GM23248 (cell line): ENCODE measurements around the gene L3MBTL2. TPM values are rescaled to one million over a fixed set of nuclear protein-coding genes. Genes with fewer than 3 reads are reported as not detected.

Experiments used
- DNase-seq: peaks from one replicate; pipeline ENCODE4 v3.0.0-alpha.2; 2015
- H2AFZ ChIP-seq: fragments of 200-600 bp; sonication (generic); 2 replicates; pipeline ENCODE4 v1.6.1; 2016; ENCODE audit warnings: antibody characterized with exemption
- H3F3A ChIP-seq: fragments of 200-600 bp; sonication (generic); 2 replicates; pipeline ENCODE4 v1.6.1; 2016; ENCODE audit warnings: mild to moderate bottlenecking, antibody characterized with exemption, mixed run types; ENCODE audit not compliant: insufficient read depth
- H3K27ac ChIP-seq: fragments of 200-600 bp; sonication (generic); 2 replicates; pipeline ENCODE4 v1.5.1; 2016; ENCODE audit warnings: mild to moderate bottlenecking
- H3K27me3 ChIP-seq: fragments of 200-600 bp; sonication (generic); replicated peaks from 2 replicates; pipeline ENCODE4 v1.6.1; 2016; ENCODE audit warnings: mild to moderate bottlenecking; ENCODE audit not compliant: insufficient read depth
- H3K36me3 ChIP-seq: fragments of 200-600 bp; sonication (generic); 2 replicates; pipeline ENCODE4 v1.6.1; 2016; ENCODE audit warnings: low read depth, mild to moderate bottlenecking
- H3K4me1 ChIP-seq: fragments of 200-600 bp; sonication (generic); 2 replicates; pipeline ENCODE4 v1.6.1; 2016; ENCODE audit warnings: mild to moderate bottlenecking; ENCODE audit not compliant: insufficient read depth
- H3K4me2 ChIP-seq: fragments of 200-600 bp; sonication (generic); one replicate; pipeline ENCODE4 v1.6.1; 2016; ENCODE audit warnings: mild to moderate bottlenecking; ENCODE audit not compliant: unreplicated experiment
- H3K4me3 ChIP-seq: fragments of 200-600 bp; sonication (generic); 2 replicates; pipeline ENCODE4 v1.5.1; 2016; ENCODE audit warnings: mild to moderate bottlenecking
- H3K79me2 ChIP-seq: fragments of 200-600 bp; sonication (generic); 2 replicates; pipeline ENCODE4 v1.6.1; 2016; ENCODE audit warnings: mild to moderate bottlenecking; ENCODE audit not compliant: insufficient read depth
- H3K9ac ChIP-seq: fragments of 200-600 bp; sonication (generic); 2 replicates; pipeline ENCODE4 v1.6.1; 2016; ENCODE audit warnings: mild to moderate bottlenecking
- H3K9me2 ChIP-seq: fragments of 200-600 bp; sonication (generic); 2 replicates; pipeline ENCODE4 v1.6.1; 2016; ENCODE audit warnings: mixed run types, mild to moderate bottlenecking, moderate library complexity; ENCODE audit not compliant: insufficient read depth
- H3K9me3 ChIP-seq: fragments of 200-600 bp; sonication (generic); one replicate; pipeline ENCODE4 v1.6.1; 2017; ENCODE audit warnings: low read depth
- H4K20me1 ChIP-seq: fragments of 200-600 bp; sonication (generic); 2 replicates; pipeline ENCODE4 v1.6.0; 2016; ENCODE audit not compliant: insufficient read depth
- EZH2 ChIP-seq: fragments of 200-600 bp; sonication (generic); IDR thresholded peaks from 2 replicates; pipeline ENCODE4 v1.6.1; 2018; ENCODE audit warnings: antibody characterized with exemption, mild to moderate bottlenecking; ENCODE audit not compliant: insufficient read depth, poor library complexity, severe bottlenecking
- EZH2phosphoT487 ChIP-seq: fragments of 200-600 bp; sonication (generic); IDR thresholded peaks from 2 replicates; pipeline ENCODE4 v1.6.1; 2018; ENCODE audit warnings: antibody characterized with exemption, moderate library complexity, mild to moderate bottlenecking, low read depth; ENCODE audit not compliant: insufficient read depth
- WGBS, 2 experiments: methylation state at CpG; one replicate each; pipeline ENCODE4 v1.1.6; 2015 to 2017; ENCODE audit warnings: low lambda C conversion rate in 2 of 2, low coverage in 1 of 2; ENCODE audit errors: missing lambda C conversion rate in 2 of 2; 5-methylcytosine and 5-hydroxymethylcytosine counted together
- in situ Hi-C: fragments of 300-500 bp; cut with MboI; formaldehyde crosslinking; loops from 2 replicates; pipeline ENCODE4 v1.15.0; 2020
- polyA plus RNA-seq: library from polyadenylated mRNA; unstranded; fragments of >200 nt; fragmentation: Nextera tagmentation; extraction: Ambion mirVana; gene quantifications from 2 replicates; pipeline ENCODE4 v1.2.1, GENCODE V29; 2016
- total RNA-seq: library from RNA; depleted of rRNA; stranded (reverse); fragments of >200 nt; shearing (Covaris generic); gene quantifications from 2 replicates; pipeline ENCODE4 v1.2.3, GENCODE V29; 2014

The L3MBTL2 gene
- total and polyA plus RNA-seq, 2 experiments from 2014 or later = 16.8 to 24.1 TPM

DNA sequence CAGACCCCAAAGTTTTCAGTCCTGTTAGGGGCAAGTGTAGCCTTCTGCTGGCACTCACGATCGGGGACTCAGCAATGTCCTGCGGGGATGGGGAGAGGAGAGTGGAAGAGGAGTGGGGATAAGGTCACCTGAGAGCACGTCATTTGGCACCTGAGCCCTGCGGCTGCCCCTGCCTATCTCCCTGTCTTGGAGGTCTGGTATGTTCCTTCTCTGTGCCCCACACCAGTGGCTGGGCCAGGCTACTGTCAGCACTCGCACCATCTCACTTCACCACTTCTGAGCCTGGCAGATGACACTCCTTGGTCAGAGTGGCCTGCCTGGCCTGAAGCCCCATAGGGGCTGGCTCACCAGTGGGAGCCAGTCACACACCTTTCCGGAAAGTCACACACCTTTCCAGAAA is 55.8 kb downstream of the L3MBTL2 start:
- in situ Hi-C loops = no loop called here
- H3F3A ChIP-seq = no peaks in the 10 kb centered on the region
- H3K4me1 ChIP-seq = no peaks in the 10 kb centered on the region
- H3K9ac ChIP-seq = no peak overlapping the region
- no peak overlapping the region for H3K4me2 ChIP-seq
- H3K27me3 ChIP-seq = no peaks in the 10 kb centered on the region
- no peak overlapping the region for H3K27ac ChIP-seq
- 95 to 96% methylated on average over 7 of the region's 7 CpGs for WGBS, 2 experiments
- H3K79me2 ChIP-seq = peaks cover 20% of the 10 kb centered on the region; the same call in 1 of the 2 replicates
- no peak for TF ChIP-seq EZH2phosphoT487
- no peak for TF ChIP-seq EZH2
- H3K36me3 ChIP-seq = peaks cover 43% of the 10 kb centered on the region
- no peaks in the 10 kb centered on the region for H4K20me1 ChIP-seq
- H3K9me2 ChIP-seq = no peaks in the 10 kb centered on the region
- H3K9me3 ChIP-seq = no peaks in the 10 kb centered on the region
- no peak for DNase-seq
- H2AFZ ChIP-seq = no peak overlapping the region
- H3K4me3 ChIP-seq = no peak overlapping the region

DNA sequence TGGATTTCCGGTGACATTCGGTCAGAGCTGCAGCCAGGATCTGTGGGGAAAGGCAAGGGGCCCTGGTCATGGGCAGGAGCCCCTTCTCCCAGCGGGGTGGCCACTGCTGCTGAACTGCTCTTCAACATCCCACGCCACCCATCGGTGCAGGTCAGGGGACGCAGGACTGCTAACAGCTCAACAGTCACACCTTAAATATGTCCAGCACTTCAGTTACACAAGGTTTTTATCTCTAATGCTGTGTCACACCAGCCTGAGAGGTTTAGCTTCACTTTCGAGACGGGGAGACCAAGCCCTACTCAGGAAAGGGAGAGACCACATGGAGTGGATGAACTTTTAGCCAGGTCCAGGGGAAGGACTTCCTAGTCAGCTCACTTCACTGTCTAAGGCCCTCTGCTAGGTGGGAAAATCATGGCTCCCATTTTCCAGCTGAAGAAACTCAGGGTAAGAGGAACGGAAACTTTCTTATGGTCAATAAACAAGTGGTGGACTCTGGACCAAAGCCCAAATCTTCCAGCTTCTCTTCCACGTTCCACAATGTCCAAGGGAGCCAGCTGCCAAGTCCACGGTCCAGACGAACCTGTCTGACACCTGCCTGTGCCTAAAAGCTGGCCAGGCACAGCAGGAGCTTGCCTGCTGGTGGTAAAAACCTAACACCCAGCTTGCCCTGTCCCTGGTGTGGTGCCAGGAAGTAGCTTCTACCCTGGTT is 56.6 kb downstream of the L3MBTL2 start:
- Histone ChIP-seq H3K9me3 (no peaks in the 10 kb centered on the region), H3K9ac (no peak overlapping the region), H3K4me2 (no peak overlapping the region), H3K27ac (no peak overlapping the region), H3K4me3 (no peak overlapping the region), H3K4me1 (no peaks in the 10 kb centered on the region), H2AFZ (no peak overlapping the region), H3F3A (no peaks in the 10 kb centered on the region), H3K36me3 (peaks cover 43% of the 10 kb centered on the region), H3K9me2 (no peaks in the 10 kb centered on the region), H4K20me1 (no peaks in the 10 kb centered on the region), H3K27me3 (no peaks in the 10 kb centered on the region), H3K79me2 (peaks cover 20% of the 10 kb centered on the region; the same call in 1 of the 2 replicates)
- in situ Hi-C loops = no loop called here
- no peak for DNase-seq
- no peak for TF ChIP-seq EZH2
- TF ChIP-seq EZH2phosphoT487 = no peak
- WGBS, 2 experiments = 88 to 89% methylated on average over 12 of the region's 12 CpGs

DNA sequence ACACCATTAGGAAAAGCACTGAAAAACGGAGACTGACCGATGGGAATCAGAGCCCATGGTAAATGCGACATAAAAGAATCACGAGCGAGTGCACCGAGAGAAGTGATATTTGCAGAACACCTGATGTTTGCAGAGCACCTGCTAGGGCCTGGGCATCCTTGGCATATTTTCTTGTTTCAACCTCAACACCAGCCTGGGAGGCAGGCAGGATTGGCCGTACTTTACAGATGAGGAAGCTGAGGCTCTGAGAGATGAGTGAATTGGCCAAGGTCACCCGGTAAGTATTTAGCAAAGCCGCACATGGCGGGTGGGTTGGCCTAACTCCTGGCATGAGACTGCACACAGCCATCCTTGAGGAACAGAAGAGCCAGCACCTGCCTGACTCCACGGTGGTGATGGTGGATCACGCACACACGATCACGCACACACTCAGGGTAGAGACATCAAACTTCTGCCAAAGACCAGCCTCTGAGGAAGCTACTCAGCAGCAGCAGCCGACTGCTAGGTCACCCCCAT is 57.2 kb downstream of the L3MBTL2 start:
- Histone ChIP-seq H3K4me3 (no peak overlapping the region), H3K4me1 (no peaks in the 10 kb centered on the region), H4K20me1 (no peaks in the 10 kb centered on the region), H3K79me2 (peaks cover 15% of the 10 kb centered on the region; the same call in 1 of the 2 replicates), H3K27me3 (no peaks in the 10 kb centered on the region), H3K9ac (no peak overlapping the region), H3K36me3 (peaks cover 43% of the 10 kb centered on the region), H3K9me3 (no peaks in the 10 kb centered on the region), H3F3A (no peaks in the 10 kb centered on the region), H3K27ac (no peak overlapping the region), H3K4me2 (no peak overlapping the region), H2AFZ (no peak overlapping the region), H3K9me2 (no peaks in the 10 kb centered on the region)
- no peak for DNase-seq
- 90 to 95% methylated on average over 15 of the region's 15 CpGs for WGBS, 2 experiments
- in situ Hi-C loops = no loop called here
- no peak for TF ChIP-seq EZH2
- no peak for TF ChIP-seq EZH2phosphoT487

DNA sequence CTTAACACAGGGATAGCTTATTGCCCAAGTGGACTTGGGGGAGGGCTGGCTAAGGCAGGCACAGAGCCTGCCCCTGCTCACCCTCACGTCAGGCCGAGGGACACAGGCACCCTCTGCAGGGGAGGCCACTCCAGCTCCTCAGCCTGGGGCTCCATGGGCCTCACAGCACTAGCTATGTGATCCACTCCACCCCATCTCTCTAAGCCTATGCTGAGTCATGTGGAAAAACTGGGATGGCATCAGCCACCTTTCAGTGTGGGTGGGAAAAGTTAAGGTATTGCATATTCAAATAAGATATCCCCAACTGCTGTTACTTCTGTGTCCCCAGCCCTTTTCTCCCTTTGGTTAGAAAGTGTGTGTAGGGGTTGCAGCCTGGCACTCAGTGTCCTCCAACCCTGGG is 58.6 kb downstream of the L3MBTL2 start:
- Histone ChIP-seq H4K20me1 (no peaks in the 10 kb centered on the region), H3K9ac (0 out of 2 replicates have a peak overlapping the region, but pooled peaks have one; percentile 1)

More for the DNA sequence above, 58.6 kb downstream of the L3MBTL2 start:
- no peaks in the 10 kb centered on the region for H3K9me2 ChIP-seq
- no peak overlapping the region for H3K4me3 ChIP-seq
- H3K36me3 ChIP-seq = peaks cover 48% of the 10 kb centered on the region
- TF ChIP-seq EZH2 = no peak
- no peak for TF ChIP-seq EZH2phosphoT487
- 92 to 96% methylated on average over 2 of the region's 2 CpGs for WGBS, 2 experiments
- H3K27ac ChIP-seq = no peak overlapping the region
- H3K4me1 ChIP-seq = no peaks in the 10 kb centered on the region
- peaks cover 12% of the 10 kb centered on the region; the same call in 1 of the 2 replicates for H3K79me2 ChIP-seq
- no peaks in the 10 kb centered on the region for H3K9me3 ChIP-seq
- peak; percentile 60 for DNase-seq
- H2AFZ ChIP-seq = no peak overlapping the region
- in situ Hi-C loops = no loop called here
- H3K4me2 ChIP-seq = no peak overlapping the region
- no peaks in the 10 kb centered on the region for H3K27me3 ChIP-seq
- H3F3A ChIP-seq = no peaks in the 10 kb centered on the region
